Transverse colon (tissue), 4 donors: ENCODE data around the gene TXNIP. TPM values are rescaled to one million over a fixed set of nuclear protein-coding genes. Genes with fewer than 3 reads are reported as not detected.
A peak's percentile ranks its signal among the peaks of the same experiment; 100 is the strongest.

ENCODE experiments used
- DNase-seq: peaks from one replicate; pipeline ENCODE4 v3.0.0-alpha.2; 2019
- H3K27ac ChIP-seq, 4 donors: fragments of 200-600 bp; sonication (generic); 2 replicates each; pipeline ENCODE4 v1.5.1; 2016 to 2018; ENCODE audit warnings: inconsistent platforms in 4 of 4
- H3K27me3 ChIP-seq: fragments of 200-600 bp; sonication (generic); 2 replicates; pipeline ENCODE4 v1.5.1; 2017; ENCODE audit warnings: inconsistent platforms
- H3K36me3 ChIP-seq, 4 donors: fragments of 200-600 bp; sonication (generic); 2 replicates each; pipeline ENCODE4 v1.5.1; 2017 to 2019; ENCODE audit warnings: inconsistent platforms in 4 of 4
- H3K4me1 ChIP-seq, 4 donors: fragments of 200-600 bp; sonication (generic); 2 replicates each; pipeline ENCODE4 v1.5.1; 2017 to 2020; ENCODE audit warnings: inconsistent platforms in 4 of 4
- H3K4me3 ChIP-seq, 4 donors: fragments of 200-600 bp; sonication (generic); 1 replicate in 1 of 4; 2 replicates in 3 of 4; pipeline versions ENCODE4 v1.5.1 to v1.6.1; 2017 to 2019; ENCODE audit warnings: inconsistent platforms in 4 of 4
- H3K9me3 ChIP-seq, 2 donors: fragments of 200-600 bp; sonication (generic); 2 replicates each; pipeline ENCODE4 v1.5.1; 2017 to 2019; ENCODE audit warnings: inconsistent platforms in 2 of 2
- CTCF ChIP-seq, 5 experiments: fragments of 200-600 bp in 3 of 5; fragments of 450-650 bp in 2 of 5; sonication (generic) in 3 of 5; IDR thresholded peaks; 1 replicate in 2 of 5; 2 replicates in 3 of 5; pipeline ENCODE4 v1.5.1; 2016 to 2017; ENCODE audit warnings: antibody characterized with exemption in 5 of 5, inconsistent platforms in 3 of 5, mild to moderate bottlenecking in 2 of 5, moderate library complexity in 1 of 5
- EP300 ChIP-seq: sonication (generic); formaldehyde crosslinking; IDR thresholded peaks from one replicate; pipeline ENCODE4 v1.6.1; 2017; ENCODE audit warnings: antibody characterized with exemption, low read depth
- POLR2A ChIP-seq: fragments of 450-650 bp; IDR thresholded peaks from one replicate; pipeline ENCODE4 v1.6.1; 2016; ENCODE audit warnings: antibody characterized with exemption, mild to moderate bottlenecking, moderate library complexity
- POLR2AphosphoS5 ChIP-seq, 3 donors: sonication (generic); formaldehyde crosslinking; IDR thresholded peaks; one replicate each; pipeline ENCODE4 v1.6.1; 2016; ENCODE audit warnings: antibody characterized with exemption in 3 of 3
- WGBS, 2 donors: methylation state at CpG; one replicate each; pipeline ENCODE4 v1.1.5; 2018; ENCODE audit warnings: low coverage in 1 of 2; 5-methylcytosine and 5-hydroxymethylcytosine counted together
- in situ Hi-C, 4 donors: fragments of 200-750 bp; cut with MboI; loops; one replicate each; pipeline versions ENCODE4 v1.15.0 to v1.15.1; 2017; ENCODE audit warnings: low sequenced_read_pairs in 3 of 4, low pct_ligation_motif_present in 1 of 4, low pct_unique_long_range_greater_than_20kb in 1 of 4
- intact Hi-C: fragments of 100-400 bp; cut with DNase I; formaldehyde crosslinking; loops from one replicate; pipeline ENCODE4 v1.15.1; 2023; ENCODE audit warnings: low total_unique reads
- total RNA-seq, 4 donors: library from RNA; depleted of rRNA; stranded (reverse); fragments of >200 nt; gene quantifications; one replicate each; pipeline ENCODE4 v1.1.0, GENCODE V29; 2016

TXNIP gene
- total RNA-seq, 4 donors from 2014 or later: 296 to 2,602 (median 982) TPM

- Histone ChIP-seq H3K36me3 (no peaks in the 10 kb centered on the region), H3K27me3 (peaks cover 1% of the 10 kb centered on the region), H3K4me3 (no peak overlapping the region), H3K4me1 (peaks cover 13 to 28% (median 22%) of the 10 kb centered on the region in 4 donors), H3K9me3 (peaks cover 0 to 4% of the 10 kb centered on the region in 2 donors), H3K27ac (no peak overlapping the region)
- DNase-seq: no peak
- no peak for TF ChIP-seq CTCF (IDR thresholded peaks at IDR 0.05)
- TF ChIP-seq EP300: no peak
- TF ChIP-seq POLR2A: no peak
- no peak for TF ChIP-seq POLR2AphosphoS5 (IDR thresholded peaks at IDR 0.05)
- WGBS, 2 donors: 92 to 98% methylated on average over 2 of the region's 2 CpGs
- in situ Hi-C loops (no loop called here), intact Hi-C loops (no loop called here)
These were observed 29.1 kb downstream of the TXNIP start for GRCh38 chr1:145967288-145967687.

- Histone ChIP-seq H3K4me1 (peaks cover 19 to 48% (median 41%) of the 10 kb centered on the region in 4 donors), H3K4me3 (peak overlapping the region; percentile 39 to 76 (median 50)), H3K27me3 (peaks cover 22% of the 10 kb centered on the region), H3K36me3 (no peaks in the 10 kb centered on the region), H3K9me3 (peaks cover 0 to 4% of the 10 kb centered on the region in 2 donors), H3K27ac (peak overlapping the region; percentile 87 to 95 (median 90))
- intact Hi-C loops: no loop called here
- no peak for DNase-seq
- no peak for TF ChIP-seq POLR2A
- TF ChIP-seq POLR2AphosphoS5 (IDR thresholded peaks at IDR 0.05): no peak
- TF ChIP-seq EP300: no peak
- TF ChIP-seq CTCF (IDR thresholded peaks at IDR 0.05): no peak
- in situ Hi-C loops: no loop called here
- 0 to 2% methylated on average over 5 of the region's 5 CpGs for WGBS, 2 donors
These were observed 31.1 kb downstream of the TXNIP start for GRCh38 chr1:145965119-145965744.

DNA sequence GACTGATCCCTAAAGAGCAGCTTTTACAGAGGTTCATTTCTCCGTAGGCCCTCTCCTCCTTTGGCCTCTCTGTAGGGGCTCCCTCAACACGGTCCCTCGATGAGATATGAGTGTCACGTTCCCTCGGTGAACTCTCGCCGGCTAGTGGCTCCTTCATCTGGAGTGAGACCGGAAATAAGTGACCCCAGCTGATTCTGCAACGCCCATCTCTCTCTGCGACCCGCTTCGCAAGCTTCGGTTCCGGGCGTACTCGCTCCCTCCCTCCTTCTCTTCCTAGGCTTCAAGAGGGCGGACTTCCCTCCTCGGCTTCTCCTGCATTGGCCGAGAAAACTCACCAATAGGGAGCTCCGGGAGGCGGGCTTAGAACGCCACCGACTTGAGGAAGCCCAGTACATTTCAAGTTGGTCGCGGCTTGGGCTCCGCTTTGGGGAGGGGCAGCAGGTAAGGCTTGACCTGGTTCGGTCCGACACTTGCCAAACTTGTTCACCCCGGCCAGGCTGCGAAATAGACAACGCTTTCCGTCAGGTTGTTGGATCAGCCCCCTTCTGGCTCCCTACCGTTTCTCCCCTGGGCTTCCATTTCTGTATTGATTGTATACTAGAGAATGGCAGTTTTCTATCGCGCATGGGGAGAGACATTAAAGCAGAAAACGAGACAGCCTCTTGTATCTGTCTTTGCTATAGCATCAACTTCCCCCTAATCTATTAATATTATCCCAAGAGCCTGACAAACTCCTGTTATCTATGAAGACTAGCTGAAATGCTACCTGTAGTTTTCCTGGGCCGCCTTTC, 31.9 kb downstream of the TXNIP start, which contains the start of the genes ANKRD34A and POLR3GL:
Gene ANKRD34A, minus strand, starts transcription at position 248 of the 791 bp plus-strand sequence. CDS start 2,816 bp downstream, outside the sequence.
Gene POLR3GL, plus strand, starts transcription at position 363 of the 791 bp plus-strand sequence. CDS start 10,176 bp downstream, outside the sequence.
- peaks cover 29% of the 10 kb centered on the region for H3K27me3 ChIP-seq
- peaks cover 19 to 55% (median 43%) of the 10 kb centered on the region in 4 donors for H3K4me1 ChIP-seq
- peak within 1 kb of the TSS; percentile 39 to 76 (median 50) for H3K4me3 ChIP-seq
- H3K36me3 ChIP-seq: no peaks in the 10 kb centered on the region
- in situ Hi-C loops (no loop called here), intact Hi-C loops (no loop called here)
- TF ChIP-seq POLR2AphosphoS5 (IDR thresholded peaks at IDR 0.05) (peak in 2 of 3 donors; percentile 95 to 96), EP300 (no peak), POLR2A (peak; percentile 92), CTCF (IDR thresholded peaks at IDR 0.05) (no peak)
- 1 to 3% methylated on average over 4 to 37 of the region's 37 CpGs for WGBS, 2 donors
- DNase-seq: peak; percentile 97
- peaks cover 0 to 4% of the 10 kb centered on the region in 2 donors for H3K9me3 ChIP-seq
- peak within 1 kb of the TSS; percentile 87 to 95 (median 90) for H3K27ac ChIP-seq
